ENCODE measurements around the gene DCN.

- TF ChIP-seq CTCF (IDR thresholded peaks at IDR 0.05; ENCODE audit: low read depth, low read length, poor library complexity, severe bottlenecking) (no peak), EZH2phosphoT487 (IDR thresholded peaks at IDR 0.05; ENCODE audit: borderline replicate concordance, low read length) (no peak)
These were observed 21.8 kb upstream of the DCN start for GRCh38 chr12:91204421-91204820.

All from DOHH2 (cell line).